AG09319 (cell line): ENCODE measurements around the gene ZCWPW2.

ENCODE experiments used
- DNase-seq: peaks from one replicate; pipeline ENCODE4 v3.0.0-alpha.2; 2010; ENCODE audit warnings: low read depth; ENCODE audit errors: extremely low read depth
- CTCF ChIP-seq: IDR thresholded peaks from 2 replicates; pipeline ENCODE4 v1.5.1; 2011; ENCODE audit warnings: low read depth, mild to moderate bottlenecking, inconsistent platforms, low read length, moderate library complexity

ZCWPW2 gene

GRCh38 chr3:28337230-28337629 lies 11.3 kb upstream of the ZCWPW2 start:
- TF ChIP-seq CTCF = no peak
- no peak for DNase-seq

- no peak for TF ChIP-seq CTCF
- no peak for DNase-seq
Measured at GRCh38 chr3:28343144-28343543, 5.4 kb upstream of the ZCWPW2 start.

GRCh38 chr3:28345690-28346089 lies 2.8 kb upstream of the ZCWPW2 start:
- DNase-seq = no peak
- no peak for TF ChIP-seq CTCF

- TF ChIP-seq CTCF = no peak
- peak; percentile 65 for DNase-seq
Measured at GRCh38 chr3:28347374-28348264, 902 bp upstream of the ZCWPW2 start.

- no peak for TF ChIP-seq CTCF
- DNase-seq = peak; percentile 93
Measured at GRCh38 chr3:28348265-28348628, 274 bp upstream of the ZCWPW2 start.

DNA sequence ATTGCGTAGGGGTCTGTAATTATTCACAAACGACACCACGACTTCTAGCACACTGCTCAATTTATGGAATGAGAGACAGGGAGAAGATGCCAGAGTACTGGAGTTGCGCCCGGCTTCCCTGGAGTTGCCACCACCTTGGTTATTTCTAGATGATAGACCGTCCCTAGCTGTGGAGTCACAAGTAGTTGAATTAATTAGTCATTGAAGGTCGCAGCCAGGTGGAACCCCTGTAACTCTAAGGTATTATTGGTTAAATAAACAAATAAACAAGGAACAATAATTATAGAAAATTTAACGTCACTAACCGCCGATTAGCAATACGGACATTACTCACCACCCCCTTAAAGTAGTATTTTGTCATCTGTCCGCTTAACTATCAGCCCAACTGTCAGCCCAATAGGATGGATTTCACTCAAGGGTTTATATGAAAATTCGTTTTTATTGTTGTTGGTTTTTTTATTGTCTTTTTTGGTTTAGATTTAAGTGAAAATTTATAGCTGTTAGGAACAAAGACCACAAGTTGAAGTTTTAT lies 1.0 kb downstream of the ZCWPW2 start:
- no peak for TF ChIP-seq CTCF
- DNase-seq = no peak

GRCh38 chr3:28376424-28376823 lies 27.9 kb downstream of the ZCWPW2 start:
- no peak for DNase-seq
- TF ChIP-seq CTCF = no peak
